HG02588 (cell line): ENCODE measurements around the gene LRRC56.
A peak's percentile ranks its signal among the peaks of the same experiment; 100 is the strongest.

ENCODE experiments used
- ATAC-seq: cut with Tn5 transposase; IDR thresholded peaks from one replicate; pipeline ENCODE4 v1.9.1; 2021; ENCODE audit warnings: mild to moderate bottlenecking, moderate library complexity; ENCODE audit not compliant: unreplicated experiment

The LRRC56 gene

DNA sequence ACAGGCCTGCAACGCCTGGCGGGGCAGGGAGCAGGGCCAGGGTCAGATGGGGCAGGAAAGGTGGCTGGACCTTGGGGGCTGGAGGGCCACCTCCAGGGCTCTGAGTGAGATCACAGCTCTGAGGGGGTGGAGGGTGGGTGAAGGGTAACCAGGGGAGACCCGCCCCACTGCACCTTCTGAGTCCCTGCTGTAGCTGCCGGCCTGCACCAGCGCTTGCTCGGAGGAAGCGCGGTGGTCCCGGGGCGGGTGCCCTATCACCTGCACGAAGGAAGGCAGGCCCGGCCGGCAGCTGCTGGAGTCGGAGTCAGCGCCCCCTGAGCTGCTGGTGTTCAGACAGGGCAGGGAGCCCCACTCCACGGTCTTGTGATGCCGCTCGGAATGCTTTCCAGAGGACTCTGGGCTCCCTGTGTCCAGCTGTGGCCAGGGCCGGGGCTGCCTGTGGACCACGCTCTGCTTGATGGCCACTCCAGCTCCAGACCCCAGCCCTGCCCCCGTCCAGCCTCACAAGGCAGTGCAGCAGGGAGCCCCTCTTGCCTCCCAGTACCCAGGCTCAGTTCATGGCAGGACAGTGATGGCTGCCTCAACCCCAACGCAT is 19.4 kb downstream of the LRRC56 start:
- no peak for ATAC-seq

DNA sequence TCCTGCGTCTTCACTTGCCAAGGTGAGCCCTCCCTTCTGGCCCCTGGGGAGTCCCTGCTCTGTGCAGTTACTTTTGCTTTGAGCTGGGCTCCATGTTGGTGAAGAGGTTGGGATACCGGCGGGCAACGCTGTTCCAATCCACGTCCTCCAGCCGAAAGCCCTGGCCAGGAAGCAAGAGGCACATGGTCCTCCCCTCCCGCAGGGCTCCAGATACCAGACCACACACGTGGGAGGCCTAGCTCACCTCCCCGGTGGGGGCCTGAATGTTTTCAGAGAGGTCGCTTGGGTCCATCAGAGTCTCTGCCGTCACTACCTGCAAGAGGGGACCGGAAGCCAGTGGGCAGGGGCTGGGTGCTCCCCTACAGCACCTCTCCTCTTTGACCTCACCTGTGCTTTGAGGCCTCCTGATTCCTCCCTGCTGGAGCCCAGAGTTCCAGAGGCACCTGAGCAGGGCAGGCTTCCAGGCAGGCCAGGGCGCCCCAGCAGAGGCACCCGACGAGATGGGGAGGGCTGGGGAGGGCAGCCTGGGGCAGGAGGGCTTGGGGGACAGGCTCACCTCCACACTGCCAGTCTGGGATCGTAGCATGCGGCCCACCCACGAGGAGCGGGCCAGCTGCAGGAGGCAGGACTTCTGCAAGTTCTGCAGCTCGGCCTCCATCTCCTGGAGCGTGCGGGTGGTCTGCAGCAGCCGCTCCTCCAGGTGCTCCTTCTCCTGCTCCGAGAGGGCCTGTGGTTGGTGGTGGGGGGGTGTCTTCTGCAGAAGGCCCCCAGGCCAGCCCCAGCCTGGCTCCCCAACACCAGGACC is 20.2 kb downstream of the LRRC56 start:
- ATAC-seq: no peak

DNA sequence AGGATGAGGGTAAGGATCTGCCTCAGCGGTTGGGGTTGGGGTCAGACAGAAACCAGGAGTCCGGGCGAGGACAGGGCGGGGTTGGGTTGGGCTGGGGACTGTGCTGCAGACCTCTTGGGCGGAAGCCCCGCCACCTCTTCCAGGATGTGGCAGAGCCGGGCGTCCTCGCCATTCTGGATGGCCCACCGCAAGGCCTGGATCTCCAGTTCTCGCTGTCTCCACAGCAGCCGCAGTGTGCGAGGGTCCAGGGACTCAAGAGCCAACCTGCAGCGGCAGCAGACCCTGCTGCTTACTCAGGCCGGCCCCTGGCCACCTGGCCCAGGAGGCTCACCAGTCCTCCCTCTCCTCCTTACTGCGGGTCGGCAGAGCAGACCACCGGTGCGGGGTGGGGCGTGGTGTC is 21.2 kb downstream of the LRRC56 start:
- ATAC-seq: no peak

DNA sequence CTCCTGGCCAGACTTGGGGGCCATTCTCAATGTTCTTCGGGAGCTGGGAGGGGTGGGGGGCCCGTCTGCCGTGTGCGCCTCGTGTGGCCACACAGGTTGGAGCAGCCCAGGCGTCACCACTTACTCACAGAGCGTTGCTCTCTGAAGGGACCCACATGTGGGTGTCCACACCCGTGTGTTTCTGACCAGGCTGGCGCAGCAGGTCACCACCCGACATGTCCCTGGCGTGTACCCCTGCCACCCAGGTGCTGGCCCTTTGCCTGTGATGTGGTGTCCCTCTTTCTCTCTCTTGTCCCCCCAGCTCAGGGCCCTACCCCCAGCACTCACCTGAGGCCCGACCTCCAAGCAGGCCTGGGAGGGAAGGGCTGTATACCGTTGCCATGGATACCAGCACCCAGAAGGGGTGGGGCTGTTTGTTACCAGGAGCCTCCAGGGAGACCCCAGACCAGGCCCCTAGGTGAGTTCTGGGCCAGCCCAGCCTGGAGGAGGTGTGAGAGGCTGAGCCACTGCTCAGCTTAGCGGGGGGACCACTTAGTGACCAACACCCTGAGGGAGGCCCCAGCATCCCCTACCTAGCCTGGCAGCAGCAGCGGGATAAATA is 21.8 kb downstream of the LRRC56 start:
- no peak for ATAC-seq

DNA sequence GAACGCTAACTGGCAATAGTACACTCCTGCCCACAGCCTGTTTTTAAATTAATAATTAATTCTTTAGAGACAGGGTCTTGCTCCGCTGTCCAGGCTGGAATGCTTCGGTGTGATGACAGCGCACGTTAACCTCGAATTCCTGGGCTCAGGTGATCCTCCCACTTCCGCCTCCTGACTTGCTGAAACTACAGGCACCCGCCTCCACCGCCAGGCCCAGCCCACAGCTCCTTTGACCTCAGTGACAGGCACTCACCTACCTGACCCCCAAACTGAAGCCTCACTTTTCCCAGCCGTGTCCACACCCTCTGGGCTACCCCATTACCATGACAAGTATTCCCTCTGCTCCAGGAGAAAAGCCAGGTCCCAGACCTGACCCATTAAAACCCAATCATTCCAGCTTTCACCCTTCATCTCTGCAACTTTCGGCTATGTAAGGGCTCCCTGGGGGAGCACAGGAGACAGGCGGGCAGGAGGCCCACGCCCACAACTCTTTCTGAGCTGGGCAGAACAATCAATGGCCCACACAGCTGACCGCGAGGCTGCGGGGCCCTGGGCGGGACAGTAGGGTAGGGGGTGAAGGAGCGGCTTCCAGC is 22.5 kb downstream of the LRRC56 start:
- ATAC-seq: no peak

DNA sequence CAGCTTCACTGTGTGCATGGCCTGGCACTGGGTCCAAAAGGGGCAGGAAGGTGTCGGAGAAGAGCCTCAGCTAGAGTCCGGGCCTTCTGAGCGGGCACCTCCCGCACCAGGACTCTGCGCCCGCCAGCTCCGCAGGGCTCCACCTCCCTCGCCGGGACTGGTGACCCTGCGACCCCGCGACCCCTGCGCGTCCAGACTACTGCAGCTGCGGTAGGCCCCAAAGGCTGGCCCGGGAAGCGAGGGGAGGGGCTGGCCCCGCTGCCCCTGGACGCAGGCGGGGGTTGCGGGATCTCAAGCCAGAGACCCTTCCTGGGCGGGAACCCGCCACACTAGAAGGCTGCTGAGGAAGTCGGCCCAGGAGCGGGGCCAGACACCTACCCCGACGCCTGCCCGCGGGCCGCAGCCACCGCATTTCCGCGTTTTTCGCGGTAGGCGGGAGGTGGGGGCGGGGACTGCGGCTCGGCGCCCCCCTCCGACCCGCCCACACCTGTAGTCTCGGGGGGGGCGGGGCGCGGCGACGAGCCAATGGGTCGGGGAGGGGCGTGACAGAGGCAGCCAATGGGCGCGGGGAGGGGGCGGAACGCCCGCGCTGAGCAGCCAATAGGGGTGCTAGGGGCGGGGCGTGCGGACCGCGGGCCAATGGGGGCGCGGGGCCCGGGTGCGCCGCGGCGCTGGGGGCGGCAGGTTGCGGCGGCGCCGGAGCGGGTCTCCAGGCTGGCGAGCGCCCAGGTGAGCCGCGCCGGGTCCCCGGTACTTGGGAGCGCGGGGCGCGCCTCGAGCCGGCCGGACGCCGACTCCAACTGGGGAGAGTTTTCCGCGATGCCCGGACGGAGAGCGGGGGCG is 23.2 kb downstream of the LRRC56 start, which contains the start of the genes LMNTD2 and RASSF7:
Gene LMNTD2, minus strand, starts transcription at position 434 of the 843 bp plus-strand sequence. Its CDS starts 22 bp downstream, at position 412.
Gene RASSF7, plus strand, starts transcription at position 666 of the 843 bp plus-strand sequence. CDS start 799 bp downstream, outside the sequence.
- ATAC-seq: peak; percentile 76

DNA sequence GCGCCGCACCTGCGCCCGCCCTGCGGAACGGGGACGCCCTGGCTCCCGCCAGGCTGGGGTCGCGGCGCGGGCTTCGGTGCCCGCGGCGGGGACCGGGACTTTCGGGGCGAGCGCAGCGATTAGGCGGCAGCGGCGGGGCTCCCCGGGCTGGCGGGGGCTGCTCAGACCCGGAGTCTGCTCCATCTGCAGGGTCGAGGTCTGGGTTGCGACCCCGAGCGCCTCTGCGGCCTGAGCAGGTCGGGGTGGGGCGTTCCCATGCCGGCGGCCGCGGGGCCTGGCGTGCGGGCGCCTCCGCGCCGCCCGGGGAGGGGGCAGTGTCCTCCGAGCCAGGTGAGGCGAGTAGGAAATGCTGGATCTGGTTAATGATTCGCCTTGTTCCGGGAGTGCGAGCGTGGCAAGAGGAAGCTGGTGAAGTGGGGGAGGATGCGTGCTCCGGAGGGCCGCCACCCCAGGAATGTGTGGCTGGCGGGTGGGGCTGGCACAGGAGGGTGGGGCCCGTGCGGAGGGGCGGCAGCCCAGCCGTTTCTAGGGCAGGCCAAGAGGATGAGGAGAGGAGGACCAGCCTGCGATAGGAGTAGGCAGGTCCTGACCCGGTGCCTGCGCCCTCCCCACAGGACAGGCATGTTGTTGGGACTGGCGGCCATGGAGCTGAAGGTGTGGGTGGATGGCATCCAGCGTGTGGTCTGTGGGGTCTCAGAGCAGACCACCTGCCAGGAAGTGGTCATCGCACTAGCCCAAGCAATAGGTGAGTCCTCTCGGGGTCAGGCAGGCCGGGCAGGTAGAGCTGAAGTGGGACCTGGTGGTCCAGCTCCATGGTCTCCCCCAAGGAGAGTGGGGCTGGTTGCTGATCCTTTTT is 24.0 kb downstream of the LRRC56 start:
- ATAC-seq: peak; percentile 16

DNA sequence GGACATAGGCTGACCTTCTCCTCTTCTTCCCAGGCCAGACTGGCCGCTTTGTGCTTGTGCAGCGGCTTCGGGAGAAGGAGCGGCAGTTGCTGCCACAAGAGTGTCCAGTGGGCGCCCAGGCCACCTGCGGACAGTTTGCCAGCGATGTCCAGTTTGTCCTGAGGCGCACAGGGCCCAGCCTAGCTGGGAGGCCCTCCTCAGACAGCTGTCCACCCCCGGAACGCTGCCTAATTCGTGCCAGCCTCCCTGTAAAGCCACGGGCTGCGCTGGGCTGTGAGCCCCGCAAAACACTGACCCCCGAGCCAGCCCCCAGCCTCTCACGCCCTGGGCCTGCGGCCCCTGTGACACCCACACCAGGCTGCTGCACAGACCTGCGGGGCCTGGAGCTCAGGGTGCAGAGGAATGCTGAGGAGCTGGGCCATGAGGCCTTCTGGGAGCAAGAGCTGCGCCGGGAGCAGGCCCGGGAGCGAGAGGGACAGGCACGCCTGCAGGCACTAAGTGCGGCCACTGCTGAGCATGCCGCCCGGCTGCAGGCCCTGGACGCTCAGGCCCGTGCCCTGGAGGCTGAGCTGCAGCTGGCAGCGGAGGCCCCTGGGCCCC is 24.8 kb downstream of the LRRC56 start:
- ATAC-seq: no peak

DNA sequence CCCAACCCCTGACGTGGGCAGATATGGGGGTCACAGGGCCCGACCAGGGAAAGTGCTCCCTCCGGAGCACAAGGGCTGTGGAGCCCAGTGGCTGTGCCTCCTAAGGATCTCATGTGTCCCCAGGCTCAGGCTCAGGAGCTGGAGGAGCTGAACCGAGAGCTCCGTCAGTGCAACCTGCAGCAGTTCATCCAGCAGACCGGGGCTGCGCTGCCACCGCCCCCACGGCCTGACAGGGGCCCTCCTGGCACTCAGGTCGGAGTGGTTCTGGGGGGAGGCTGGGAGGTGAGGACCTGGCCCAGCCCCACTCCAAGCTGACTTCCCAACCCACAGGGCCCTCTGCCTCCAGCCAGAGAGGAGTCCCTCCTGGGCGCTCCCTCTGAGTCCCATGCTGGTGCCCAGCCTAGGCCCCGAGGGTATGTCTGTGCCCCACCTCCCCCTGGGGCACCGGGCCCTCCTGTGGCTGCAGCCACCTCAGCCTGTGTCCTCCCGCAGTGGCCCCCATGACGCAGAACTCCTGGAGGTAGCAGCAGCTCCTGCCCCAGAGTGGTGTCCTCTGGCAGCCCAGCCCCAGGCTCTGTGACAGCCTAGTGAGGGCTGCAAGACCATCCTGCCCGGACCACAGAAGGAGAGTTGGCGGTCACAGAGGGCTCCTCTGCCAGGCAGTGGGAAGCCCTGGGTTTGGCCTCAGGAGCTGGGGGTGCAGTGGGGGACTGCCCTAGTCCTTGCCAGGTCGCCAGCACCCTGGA is 25.9 kb downstream of the LRRC56 start:
- ATAC-seq: no peak

DNA sequence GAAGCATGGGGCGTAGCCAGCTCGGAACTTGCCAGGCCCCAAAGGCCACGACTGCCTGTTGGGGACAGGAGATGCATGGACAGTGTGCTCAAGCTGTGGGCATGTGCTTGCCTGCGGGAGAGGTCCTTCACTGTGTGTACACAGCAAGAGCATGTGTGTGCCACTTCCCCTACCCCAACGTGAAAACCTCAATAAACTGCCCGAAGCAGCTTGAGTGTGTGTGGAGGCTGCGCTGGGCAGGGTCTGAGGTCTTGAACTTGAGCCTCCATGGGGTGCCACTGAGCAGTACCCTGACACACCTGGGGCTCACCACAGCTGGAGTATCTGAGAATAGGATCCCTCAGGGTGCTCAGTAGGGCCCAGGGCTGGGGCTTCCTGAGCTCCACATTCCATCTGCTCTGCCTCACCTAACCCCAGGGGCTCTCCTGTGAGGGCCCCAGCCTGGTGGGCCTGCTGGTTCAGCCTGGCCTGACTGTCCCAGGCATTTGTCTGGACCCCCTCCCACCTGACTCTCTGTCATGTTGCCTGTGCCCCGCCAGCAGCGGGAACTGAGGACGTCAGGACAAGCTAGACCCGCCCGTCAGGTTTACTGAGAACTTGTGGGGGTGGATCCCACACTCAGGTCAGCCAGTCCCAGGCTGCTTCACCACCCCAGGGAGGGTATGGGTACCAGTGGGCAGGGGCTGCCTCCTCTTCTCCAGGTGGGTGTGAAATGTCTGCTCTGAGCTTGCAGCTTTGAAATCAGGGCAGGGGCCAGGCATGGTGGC is 26.7 kb downstream of the LRRC56 start:
- ATAC-seq: no peak

DNA sequence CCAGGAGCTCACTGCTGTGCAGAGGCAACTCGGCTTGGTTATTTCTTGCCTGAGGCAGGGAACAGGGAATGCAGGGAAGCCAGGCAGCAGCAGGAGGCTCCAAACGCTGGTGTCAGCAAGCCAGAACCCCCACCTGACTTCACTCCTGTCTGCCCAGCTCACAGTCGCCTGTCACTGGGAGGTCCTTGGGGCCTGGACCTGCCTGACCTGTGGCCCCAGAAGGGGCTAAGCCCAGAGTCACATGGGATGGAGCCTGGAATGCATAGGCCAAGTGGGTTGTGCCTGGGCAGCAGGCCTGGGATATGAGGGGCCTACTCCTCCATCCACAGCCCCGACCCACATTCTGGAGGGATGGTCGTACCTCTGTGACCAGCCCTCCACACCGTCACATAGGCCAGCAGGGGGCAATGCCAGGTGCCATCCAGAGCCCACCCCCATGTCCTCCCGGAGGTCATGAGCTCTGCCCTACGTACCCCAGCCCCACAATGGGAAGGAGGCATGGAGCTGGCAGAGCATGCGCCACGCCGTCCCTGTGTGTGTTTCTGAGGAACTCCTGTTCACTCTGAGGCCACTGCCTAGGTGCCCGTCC is 28.7 kb downstream of the LRRC56 start:
- ATAC-seq: no peak

DNA sequence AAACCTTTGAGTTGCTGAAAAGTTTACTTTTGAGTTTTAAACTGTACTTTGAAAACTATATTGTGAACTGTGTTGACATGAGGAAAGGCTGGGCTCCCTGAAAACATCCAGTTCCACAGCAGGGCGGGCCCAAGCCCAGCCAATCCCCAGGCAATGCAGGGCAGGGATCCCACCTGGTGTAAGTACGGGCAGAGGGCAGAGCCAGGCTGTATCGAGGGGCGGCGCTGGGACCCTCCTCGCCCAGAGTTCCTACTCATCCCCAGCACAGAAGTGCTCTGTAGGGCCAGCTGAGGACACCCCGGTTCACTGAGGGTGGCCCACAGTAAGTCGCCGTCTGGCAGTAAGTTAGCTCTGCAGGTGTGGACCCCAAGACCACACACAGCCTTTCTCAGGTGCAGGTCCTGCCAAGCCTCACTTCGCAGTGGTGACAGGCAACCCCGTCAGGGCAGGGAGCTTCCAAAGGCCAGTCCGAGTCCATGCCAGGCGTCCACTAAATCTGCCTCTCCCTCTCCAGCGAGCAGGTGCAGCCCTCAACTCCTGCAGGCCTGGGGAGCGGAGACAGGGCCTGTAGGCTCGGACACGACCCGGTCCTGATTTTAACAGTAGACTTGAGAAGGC is 29.8 kb downstream of the LRRC56 start:
- no peak for ATAC-seq

DNA sequence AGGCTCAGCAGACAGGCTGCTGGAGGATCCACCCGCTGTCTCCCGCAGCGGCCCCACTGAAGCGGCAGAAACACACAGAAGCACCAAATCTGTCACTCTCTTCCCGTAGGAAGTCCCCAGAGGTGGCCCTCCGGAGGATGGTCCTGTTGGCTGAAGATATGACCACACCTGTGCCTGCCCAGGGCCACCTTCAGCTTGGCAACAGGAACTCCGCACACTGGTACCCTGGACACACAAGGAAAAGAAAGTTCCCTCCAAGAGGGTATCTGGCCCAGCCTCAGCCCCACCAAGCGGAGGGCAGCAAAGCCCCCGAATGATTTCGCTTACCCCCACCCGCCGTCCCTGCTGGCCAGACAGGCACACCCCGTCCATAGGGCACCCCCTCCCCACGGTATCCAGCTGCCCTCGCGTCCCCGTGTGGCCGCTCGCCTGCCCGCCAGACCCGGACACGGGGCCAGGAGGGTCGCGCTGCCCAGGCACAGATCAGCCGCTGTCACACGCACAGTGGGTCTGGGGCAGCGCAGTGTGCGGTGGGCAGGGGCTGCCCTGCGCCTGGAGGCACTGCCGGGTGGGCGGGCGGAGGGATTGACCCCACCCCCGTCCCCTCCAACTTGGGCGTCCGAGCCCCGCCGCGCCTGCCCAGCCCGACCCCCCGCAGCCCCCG is 30.4 kb downstream of the LRRC56 start:
- no peak for ATAC-seq

DNA sequence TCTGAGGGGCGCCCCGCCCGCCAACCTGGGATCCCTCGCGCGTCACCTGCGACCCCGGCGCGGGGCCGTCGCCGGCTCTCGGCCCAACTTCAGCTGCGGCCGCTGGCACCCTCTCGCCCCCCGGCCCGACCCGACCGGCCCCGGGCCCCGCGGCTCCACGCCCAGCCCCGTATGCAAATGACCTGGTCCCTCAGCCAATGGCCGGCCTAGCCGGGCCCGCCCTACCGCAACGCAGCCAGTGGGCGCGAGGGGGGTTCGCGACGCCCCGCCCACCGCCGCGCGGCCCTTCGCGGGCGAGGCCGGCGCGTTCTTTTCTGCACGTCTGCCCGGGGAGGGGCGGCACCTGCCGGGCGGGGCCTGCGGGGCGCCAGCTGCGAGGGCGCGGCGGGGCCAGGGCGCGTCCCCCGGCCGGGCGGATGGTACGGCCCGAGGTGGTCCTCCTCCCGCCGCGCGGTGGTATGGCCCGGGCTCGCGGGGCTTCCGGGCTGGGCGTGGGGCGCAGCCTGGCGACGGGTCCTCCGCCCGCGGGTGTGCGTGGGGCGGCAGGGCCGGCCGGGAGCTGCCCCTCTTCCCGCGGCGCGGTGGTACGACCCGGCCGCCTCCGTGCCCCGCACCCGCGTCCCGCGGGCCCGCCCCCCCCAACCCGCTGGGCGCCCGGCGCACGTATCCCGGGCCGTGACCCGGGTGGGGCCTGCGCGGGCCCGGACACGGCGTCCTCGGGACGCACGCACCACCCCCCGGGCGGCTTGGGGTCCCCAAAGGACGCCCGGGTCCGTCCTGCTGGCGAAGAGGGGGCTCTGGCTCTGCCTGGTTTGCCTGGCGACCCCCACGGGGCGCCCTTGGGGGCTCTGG is 31.2 kb downstream of the LRRC56 start:
- peak; percentile 78 for ATAC-seq

DNA sequence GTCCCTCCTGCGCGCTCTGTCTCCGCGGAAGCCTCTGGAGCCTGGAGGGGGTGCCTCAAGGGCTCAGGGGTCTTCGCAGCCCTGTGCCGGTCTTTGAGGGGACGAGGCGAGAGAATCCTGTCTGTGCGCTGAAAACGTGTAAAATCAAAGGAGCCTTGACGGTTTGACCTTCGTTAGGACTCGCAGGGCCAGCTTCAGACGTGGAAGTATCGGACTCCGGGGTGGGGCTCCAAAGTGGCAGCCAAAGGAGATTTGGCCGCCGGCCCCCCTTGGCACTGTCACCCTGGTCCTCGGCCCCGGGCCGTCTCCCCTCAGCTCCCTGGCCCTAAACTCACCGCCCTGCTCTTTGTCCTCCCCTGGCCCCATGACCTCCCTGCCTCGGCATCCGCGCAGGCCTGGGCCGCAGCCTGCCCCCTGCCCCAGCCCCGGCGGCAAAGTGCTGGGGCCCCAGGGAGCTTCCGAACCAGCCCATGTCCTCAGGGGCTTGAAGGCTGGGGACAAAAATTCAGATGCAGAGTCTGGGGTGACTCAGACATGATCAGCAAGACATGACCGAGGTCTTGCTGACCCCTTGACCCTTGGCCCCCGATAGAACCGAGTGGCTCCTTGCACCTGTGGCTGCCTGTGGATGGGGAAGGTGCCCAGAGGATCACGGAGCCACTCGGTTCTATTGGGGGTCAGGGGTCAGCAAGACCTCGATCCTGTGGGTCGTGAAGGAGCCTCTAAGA is 32.0 kb downstream of the LRRC56 start:
- no peak for ATAC-seq
